Fibroblast of skin of scalp (primary cell): ENCODE results near the gene RBKS. TPM values are rescaled to one million over a fixed set of nuclear protein-coding genes. Genes with fewer than 3 reads are reported as not detected.
A peak's percentile ranks its signal among the peaks of the same experiment; 100 is the strongest.

ENCODE experiments used
- DNase-seq: peaks from one replicate; pipeline ENCODE4 v3.0.0-alpha.2; 2013
- polyA plus RNA-seq, 2 experiments: library from polyadenylated mRNA; unstranded; fragments of 120-200 nt; gene quantifications; one replicate each; pipeline ENCODE4 v1.2.1, GENCODE V29; 2013; ENCODE audit not compliant: insufficient read length in 2 of 2

Gene RBKS
- 0.78 TPM for polyA plus RNA-seq (2013, experiment 1 of 2; ENCODE audit: insufficient read length)
- polyA plus RNA-seq (2013, experiment 2 of 2; ENCODE audit: insufficient read length), result 0.95 TPM

GRCh38 chr2:27890146-27890923, at the start of gene RBKS, which contains the start of gene BABAM2:
Gene RBKS (minus strand): TSS chr2:27890387. CDS start chr2:27890345, 42 bp downstream.
Gene BABAM2 (plus strand): TSS chr2:27890729. CDS start chr2:27894557, 3,828 bp downstream.
- DNase-seq, result peak; percentile 88

GRCh38 chr2:27935026-27935425, 44.8 kb upstream of the RBKS start:
- no peak for DNase-seq

- peak; percentile 36 for DNase-seq
These were observed 42.2 kb upstream of the RBKS start for GRCh38 chr2:27932396-27932795.

GRCh38 chr2:27931361-27931950, 41.3 kb upstream of the RBKS start:
- no peak for DNase-seq

GRCh38 chr2:27929916-27930486, 39.8 kb upstream of the RBKS start:
- DNase-seq, result no peak

GRCh38 chr2:27925766-27926472, 35.7 kb upstream of the RBKS start:
- DNase-seq, result no peak

GRCh38 chr2:27922842-27923241, 32.7 kb upstream of the RBKS start:
- no peak for DNase-seq

GRCh38 chr2:27921880-27922547, 31.8 kb upstream of the RBKS start:
- DNase-seq, result no peak

GRCh38 chr2:27921424-27921823, 31.2 kb upstream of the RBKS start:
- DNase-seq, result no peak

- peak; percentile 23 for DNase-seq
These were observed 30.1 kb upstream of the RBKS start for GRCh38 chr2:27920148-27920885.

GRCh38 chr2:27916293-27916995, 26.3 kb upstream of the RBKS start:
- DNase-seq, result no peak

GRCh38 chr2:27915874-27916273, 25.7 kb upstream of the RBKS start:
- DNase-seq, result peak; percentile 40

GRCh38 chr2:27915191-27915590, 25.0 kb upstream of the RBKS start:
- no peak for DNase-seq

GRCh38 chr2:27914805-27915175, 24.6 kb upstream of the RBKS start:
- DNase-seq, result no peak

- peak; percentile 79 for DNase-seq
These were observed 24.0 kb upstream of the RBKS start for GRCh38 chr2:27914041-27914804.

- DNase-seq, result no peak
These were observed 22.3 kb upstream of the RBKS start for GRCh38 chr2:27912512-27912911.

GRCh38 chr2:27911458-27912210, 21.4 kb upstream of the RBKS start:
- no peak for DNase-seq

GRCh38 chr2:27909901-27910300, 19.7 kb upstream of the RBKS start:
- no peak for DNase-seq

- no peak for DNase-seq
These were observed 17.4 kb upstream of the RBKS start for GRCh38 chr2:27907547-27907946.
